Endothelial cell of umbilical vein (primary cell): ENCODE measurements around the gene SBSN. TPM values are rescaled to one million over a fixed set of nuclear protein-coding genes. Genes with fewer than 3 reads are reported as not detected.
A peak's percentile ranks its signal among the peaks of the same experiment; 100 is the strongest.

Experiments used
- BruUV-seq: library from RNA; stranded (reverse); fragments of 400-500 nt; replicated peaks from 2 replicates; lab custom pipeline; 2021; lab: Mats Ljungman, UMichigan
- CTCF ChIA-PET: fragments of 300-600, 350-600 bp; sonication (Branson Sonifier 250); formaldehyde crosslinking; loops from one replicate; lab custom pipeline; 2021; ENCODE audit warnings: antibody characterized with exemption, inconsistent platforms; lab: Charles Lee
- POLR2A ChIA-PET: fragments of 300-600, 350-600 bp; sonication (Branson Sonifier 250); formaldehyde crosslinking; loops from one replicate; lab custom pipeline; 2021; ENCODE audit warnings: antibody characterized with exemption, inconsistent platforms; lab: Charles Lee
- DNase-seq: peaks from one replicate; pipeline ENCODE4 v3.0.0-alpha.2; 2011; ENCODE audit warnings: low read depth, low spot score
- FAIRE-seq: peaks from 2 replicates; lab custom pipeline; 2011; peaks lifted over from hg19 to GRCh38; lab: Jason Lieb, UNC
- H2AFZ ChIP-seq: 2 replicates; pipeline ENCODE4 v1.6.0; 2012; ENCODE audit warnings: low read depth, low read length, control low read depth, inconsistent platforms
- H3K27ac ChIP-seq: 2 replicates; pipeline ENCODE4 v1.5.1; 2011; ENCODE audit warnings: low read depth, mild to moderate bottlenecking, control low read depth, low read length, moderate library complexity; ENCODE audit not compliant: insufficient read depth
- H3K27me3 ChIP-seq, 2 experiments: 2 replicates each; pipeline versions ENCODE4 v1.6.0 to v1.6.1; 2011; ENCODE audit warnings: low read length in 2 of 2, mixed read lengths in 1 of 2; ENCODE audit not compliant: control insufficient read depth in 2 of 2, insufficient read depth in 2 of 2
- H3K36me3 ChIP-seq, 2 experiments: 2 replicates in 1 of 2; 3 replicates in 1 of 2; pipeline ENCODE4 v1.5.1; 2011; ENCODE audit warnings: low read length in 2 of 2, mild to moderate bottlenecking in 1 of 2, moderate library complexity in 1 of 2; ENCODE audit not compliant: control insufficient read depth in 2 of 2, insufficient read depth in 2 of 2; ENCODE audit errors: extremely low read depth in 1 of 2
- H3K4me1 ChIP-seq: 3 replicates; pipeline ENCODE4 v1.5.1; 2011; ENCODE audit warnings: mild to moderate bottlenecking, low read length; ENCODE audit not compliant: control insufficient read depth, insufficient read depth; ENCODE audit errors: extremely low read depth
- H3K4me2 ChIP-seq: 2 replicates; pipeline ENCODE4 v1.6.1; 2011; ENCODE audit warnings: low read length, control low read depth, mixed read lengths; ENCODE audit not compliant: insufficient read depth
- H3K4me3 ChIP-seq, 3 experiments: fragments of 200-600 bp in 1 of 3; sonication (generic), shearing (Covaris generic) in 1 of 3; replicated peaks in 1 of 3; 2 replicates each; pipeline ENCODE4 v1.5.1; 2011 to 2016; ENCODE audit warnings: control low read depth in 3 of 3, low read length in 3 of 3, mild to moderate bottlenecking in 2 of 3, inconsistent platforms in 1 of 3, low read depth in 1 of 3, moderate library complexity in 1 of 3; ENCODE audit not compliant: insufficient read depth in 1 of 3
- H3K79me2 ChIP-seq: 2 replicates; pipeline ENCODE4 v1.6.0; 2012; ENCODE audit warnings: low read length, inconsistent platforms; ENCODE audit not compliant: control insufficient read depth, insufficient read depth
- H3K9ac ChIP-seq: replicated peaks from 2 replicates; pipeline ENCODE3; 2011; ENCODE audit warnings: low read length, control low read depth; ENCODE audit not compliant: insufficient read depth; ENCODE audit errors: extremely low read depth
- H3K9me1 ChIP-seq: replicated peaks from 3 replicates; pipeline ENCODE4 v1.6.0; 2011; ENCODE audit warnings: mild to moderate bottlenecking, low read length; ENCODE audit not compliant: control insufficient read depth, insufficient read depth; ENCODE audit errors: extremely low read depth
- H3K9me3 ChIP-seq: replicated peaks from 2 replicates; pipeline ENCODE4 v1.5.1; 2012; ENCODE audit warnings: low read length, inconsistent platforms; ENCODE audit not compliant: control insufficient read depth, insufficient read depth
- H4K20me1 ChIP-seq: replicated peaks from 2 replicates; pipeline ENCODE3; 2011; ENCODE audit warnings: mild to moderate bottlenecking, low read length; ENCODE audit not compliant: control insufficient read depth, insufficient read depth; ENCODE audit errors: extremely low read depth
- CTCF ChIP-seq, 2 donors: IDR thresholded peaks; 1 replicate in 1 of 2; 2 replicates in 1 of 2; pipeline ENCODE4 v1.5.1; 2011; ENCODE audit warnings: low read length in 2 of 2, mild to moderate bottlenecking in 2 of 2, moderate library complexity in 2 of 2, control low read depth in 1 of 2, inconsistent platforms in 1 of 2, low read depth in 1 of 2; ENCODE audit not compliant: insufficient read depth in 1 of 2; ENCODE audit errors: extremely low read depth in 1 of 2
- EZH2 ChIP-seq: IDR thresholded peaks from 2 replicates; pipeline ENCODE4 v1.6.1; 2012; ENCODE audit warnings: borderline replicate concordance, low read depth, mild to moderate bottlenecking, moderate library complexity, low read length, inconsistent platforms; ENCODE audit not compliant: severe bottlenecking
- FOS ChIP-seq: IDR thresholded peaks from 2 replicates; pipeline ENCODE4 v1.6.1; 2011; ENCODE audit warnings: mild to moderate bottlenecking, low read length, moderate library complexity, borderline replicate concordance; ENCODE audit not compliant: insufficient read depth
- GATA2 ChIP-seq: IDR thresholded peaks from 2 replicates; pipeline ENCODE4 v1.7.0; 2011; ENCODE audit warnings: low read depth, mild to moderate bottlenecking, moderate library complexity, mixed read lengths, low read length; ENCODE audit not compliant: insufficient read length, insufficient read depth
- JUN ChIP-seq: IDR thresholded peaks from 2 replicates; pipeline ENCODE4 v1.6.1; 2011; ENCODE audit warnings: borderline replicate concordance, low read depth; ENCODE audit not compliant: insufficient read length, insufficient read depth
- MAX ChIP-seq: IDR thresholded peaks from 2 replicates; pipeline ENCODE4 v1.6.1; 2011; ENCODE audit not compliant: insufficient read depth, insufficient read length
- MYC ChIP-seq: IDR thresholded peaks from one replicate; pipeline ENCODE4 v1.6.1; 2011; ENCODE audit warnings: mild to moderate bottlenecking, low read depth, low read length
- POLR2A ChIP-seq: IDR thresholded peaks from 2 replicates; pipeline ENCODE4 v1.6.1; 2012; ENCODE audit warnings: low read depth, mild to moderate bottlenecking, control low read depth, low read length
- POLR2AphosphoS5 ChIP-seq: IDR thresholded peaks from 2 replicates; pipeline ENCODE4 v1.6.1; 2012; ENCODE audit warnings: low read depth, mild to moderate bottlenecking, control low read depth, low read length, moderate library complexity; ENCODE audit not compliant: insufficient read depth
- dilution Hi-C: fragments of 300-500 bp; cut with MboI; formaldehyde crosslinking; loops from one replicate; pipeline ENCODE4 v1.15.0; 2019; ENCODE audit warnings: low sequenced_read_pairs; ENCODE audit not compliant: extremely low pct_ligation_motif_present
- intact Hi-C: fragments of 100-400 bp; cut with micrococcal nuclease; formaldehyde crosslinking; loops from one replicate; pipeline ENCODE4 v1.10.0; 2022
- polyA plus RNA-seq, 4 experiments: library from polyadenylated mRNA; depleted of rRNA in 3 of 4; stranded (reverse) in 3 of 4; unstranded in 1 of 4; fragments of >200 nt; gene quantifications; 2 replicates each; pipeline versions ENCODE4 v1.2.1 to v1.2.3, GENCODE V29; 2011 to 2012; ENCODE audit warnings: missing spikeins in 1 of 4
- total RNA-seq: library from RNA; stranded (reverse); gene quantifications from 2 replicates; pipeline ENCODE4 v1.2.3, GENCODE V29; 2021

SBSN gene
- total and polyA plus RNA-seq, 2 donors (not counting 3 experiments of a cell fraction or from before 2014, with no cell fraction given), result not detected

- no peaks in the 10 kb centered on the region for H3K4me1 ChIP-seq
- no TSS peak for BruUV-seq
- dilution Hi-C loops, result no loop called here
- FAIRE-seq (peak; percentile 69), DNase-seq (peak; percentile 71)
- H3K9ac ChIP-seq, result no peak overlapping the region
- H3K9me1 ChIP-seq, result no peaks in the 10 kb centered on the region
- no peaks in the 10 kb centered on the region for H4K20me1 ChIP-seq
- peak overlapping the region; percentile 95 for H2AFZ ChIP-seq
- H3K79me2 ChIP-seq, result no peaks in the 10 kb centered on the region
- ChIA-PET POLR2A (interaction anchor here (0.6 kb wide), 1 partner anchor 534 kb away, joined by 3 read pairs; no protein-coding TSS in a partner anchor), CTCF (interaction anchor here (0.6 to 1.6 kb wide), 5 partner anchors 9 to 262 kb away, joined by 3 to 18 read pairs (median 3); no protein-coding TSS in a partner anchor)
- peak overlapping the region; percentile 25 to 36 (median 29) for H3K4me3 ChIP-seq
- H3K9me3 ChIP-seq, result no peaks in the 10 kb centered on the region
- intact Hi-C loops, result loop anchor here (1.0 kb wide), 1 partner anchor 87 kb away; no protein-coding TSS in a partner anchor
- H3K27ac ChIP-seq, result no peak overlapping the region
- no peaks in the 10 kb centered on the region for H3K36me3 ChIP-seq
- TF ChIP-seq JUN (no peak), EZH2 (no peak), MAX (no peak), FOS (no peak), CTCF (IDR thresholded peaks at IDR 0.05; ENCODE audit: extremely low read depth in 1 of 2, insufficient read depth in 1 of 2, low read depth in 1 of 2, low read length in 2 of 2) (no peak), POLR2A (no peak), POLR2AphosphoS5 (no peak), GATA2 (no peak), MYC (no peak)
- peaks cover 0 to 4% of the 10 kb centered on the region in 2 experiments for H3K27me3 ChIP-seq
- H3K4me2 ChIP-seq, result peak overlapping the region; percentile 43
Observed at GRCh38 chr19:35557539-35558399, 29.7 kb upstream of the SBSN start.
